ENCODE measurements around the gene DDRGK1.
A peak's percentile ranks its signal among the peaks of the same experiment; 100 is the strongest.

DDRGK1 gene

GRCh38 chr20:3174442-3175261 lies 29.8 kb downstream of the DDRGK1 start:
- ATAC-seq (ENCODE audit: low read depth), result no peak
- Mint-ChIP-seq H3K4me3 (peak overlapping the region; percentile 86), H3K36me3 (no peaks in the 10 kb centered on the region), H3K4me1 (peaks cover 3% of the 10 kb centered on the region), H3K9me3 (no peaks in the 10 kb centered on the region), H3K27ac (peak overlapping the region; percentile 68), H3K27me3 (peaks cover 8% of the 10 kb centered on the region)
- no peak for DNase-seq (ENCODE audit: low spot score in 2 of 2)

- H3K4me1 Mint-ChIP-seq, result peaks cover 3% of the 10 kb centered on the region
- peak overlapping the region; percentile 68 for H3K27ac Mint-ChIP-seq
- no peak for ATAC-seq (ENCODE audit: low read depth)
- H3K27me3 Mint-ChIP-seq, result peaks cover 12% of the 10 kb centered on the region
- DNase-seq (ENCODE audit: low spot score in 2 of 2), result peak in 1 of 2 donors; percentile 89
- H3K4me3 Mint-ChIP-seq, result peak overlapping the region; percentile 86
- no peaks in the 10 kb centered on the region for H3K9me3 Mint-ChIP-seq
- no peaks in the 10 kb centered on the region for H3K36me3 Mint-ChIP-seq
Observed at GRCh38 chr20:3173610-3174441, 30.7 kb downstream of the DDRGK1 start.

- H3K36me3 Mint-ChIP-seq, result no peaks in the 10 kb centered on the region
- peak; percentile 89 for DNase-seq (ENCODE audit: low spot score in 2 of 2)
- peaks cover 17% of the 10 kb centered on the region for H3K27me3 Mint-ChIP-seq
- H3K9me3 Mint-ChIP-seq, result no peaks in the 10 kb centered on the region
- peak; percentile 85 for ATAC-seq (ENCODE audit: low read depth)
- peak within 1 kb of the TSS; percentile 68 for H3K27ac Mint-ChIP-seq
- peaks cover 3% of the 10 kb centered on the region for H3K4me1 Mint-ChIP-seq
- H3K4me3 Mint-ChIP-seq, result peak within 1 kb of the TSS; percentile 86
Observed at GRCh38 chr20:3172933-3173609, 31.4 kb downstream of the DDRGK1 start, which contains the start of gene LZTS3. Gene LZTS3 (minus strand): TSS chr20:3173549. CDS start chr20:3167163, 6,386 bp downstream.

- Mint-ChIP-seq H3K36me3 (no peaks in the 10 kb centered on the region), H3K4me3 (peak overlapping the region; percentile 75), H3K9me3 (no peaks in the 10 kb centered on the region), H3K4me1 (peaks cover 3% of the 10 kb centered on the region), H3K27ac (peak overlapping the region; percentile 68), H3K27me3 (peaks cover 19% of the 10 kb centered on the region)
- DNase-seq (ENCODE audit: low spot score in 2 of 2) (no peak), ATAC-seq (ENCODE audit: low read depth) (no peak)
Observed at GRCh38 chr20:3172126-3172932, 32.2 kb downstream of the DDRGK1 start.

- H3K4me3 Mint-ChIP-seq, result peak overlapping the region; percentile 16
- peaks cover 3% of the 10 kb centered on the region for H3K4me1 Mint-ChIP-seq
- no peak overlapping the region for H3K27ac Mint-ChIP-seq
- no peaks in the 10 kb centered on the region for H3K36me3 Mint-ChIP-seq
- ATAC-seq (ENCODE audit: low read depth) (no peak), DNase-seq (ENCODE audit: low spot score in 2 of 2) (no peak)
- peaks cover 21% of the 10 kb centered on the region for H3K27me3 Mint-ChIP-seq
- H3K9me3 Mint-ChIP-seq, result no peaks in the 10 kb centered on the region
Observed at GRCh38 chr20:3171391-3172125, 32.9 kb downstream of the DDRGK1 start.

GRCh38 chr20:3168829-3169590 lies 35.5 kb downstream of the DDRGK1 start:
- H3K9me3 Mint-ChIP-seq, result no peaks in the 10 kb centered on the region
- H3K36me3 Mint-ChIP-seq, result no peaks in the 10 kb centered on the region
- H3K4me1 Mint-ChIP-seq, result peaks cover 3% of the 10 kb centered on the region
- H3K27me3 Mint-ChIP-seq, result peaks cover 23% of the 10 kb centered on the region
- ATAC-seq (ENCODE audit: low read depth) (no peak), DNase-seq (ENCODE audit: low spot score in 2 of 2) (no peak)
- no peak overlapping the region for H3K27ac Mint-ChIP-seq
- H3K4me3 Mint-ChIP-seq, result no peak overlapping the region

GRCh38 chr20:3168079-3168828 lies 36.2 kb downstream of the DDRGK1 start:
- Mint-ChIP-seq H3K9me3 (no peaks in the 10 kb centered on the region), H3K27ac (no peak overlapping the region), H3K27me3 (peaks cover 23% of the 10 kb centered on the region), H3K4me3 (no peak overlapping the region), H3K36me3 (no peaks in the 10 kb centered on the region), H3K4me1 (peaks cover 3% of the 10 kb centered on the region)
- ATAC-seq (ENCODE audit: low read depth), result no peak
- no peak for DNase-seq (ENCODE audit: low spot score in 2 of 2)

GRCh38 chr20:3167738-3168078 lies 36.8 kb downstream of the DDRGK1 start:
- H3K4me1 Mint-ChIP-seq, result peaks cover 3% of the 10 kb centered on the region
- no peaks in the 10 kb centered on the region for H3K36me3 Mint-ChIP-seq
- no peak overlapping the region for H3K27ac Mint-ChIP-seq
- no peaks in the 10 kb centered on the region for H3K9me3 Mint-ChIP-seq
- no peak overlapping the region for H3K4me3 Mint-ChIP-seq
- DNase-seq (ENCODE audit: low spot score in 2 of 2), result no peak
- ATAC-seq (ENCODE audit: low read depth), result no peak
- H3K27me3 Mint-ChIP-seq, result peaks cover 23% of the 10 kb centered on the region

- Mint-ChIP-seq H3K9me3 (no peaks in the 10 kb centered on the region), H3K27me3 (peaks cover 18% of the 10 kb centered on the region), H3K36me3 (no peaks in the 10 kb centered on the region), H3K27ac (no peak overlapping the region), H3K4me3 (no peak overlapping the region), H3K4me1 (no peaks in the 10 kb centered on the region)
- no peak for ATAC-seq (ENCODE audit: low read depth)
- DNase-seq (ENCODE audit: low spot score in 2 of 2), result no peak
Observed at GRCh38 chr20:3166913-3167342, 37.6 kb downstream of the DDRGK1 start.

GRCh38 chr20:3166338-3166912 lies 38.1 kb downstream of the DDRGK1 start:
- Mint-ChIP-seq H3K27me3 (peaks cover 17% of the 10 kb centered on the region), H3K27ac (no peak overlapping the region)

GRCh38 chr20:3165473-3166337 lies 38.8 kb downstream of the DDRGK1 start:
- Mint-ChIP-seq H3K4me1 (no peaks in the 10 kb centered on the region), H3K4me3 (no peak overlapping the region), H3K27ac (no peak overlapping the region), H3K27me3 (peaks cover 17% of the 10 kb centered on the region), H3K9me3 (no peaks in the 10 kb centered on the region), H3K36me3 (no peaks in the 10 kb centered on the region)
- ATAC-seq (ENCODE audit: low read depth), result no peak
- no peak for DNase-seq (ENCODE audit: low spot score in 2 of 2)

More at GRCh38 chr20:3166338-3166912, 38.1 kb downstream of the DDRGK1 start:
- Mint-ChIP-seq H3K36me3 (no peaks in the 10 kb centered on the region), H3K4me3 (no peak overlapping the region), H3K4me1 (no peaks in the 10 kb centered on the region), H3K9me3 (no peaks in the 10 kb centered on the region)
- DNase-seq (ENCODE audit: low spot score in 2 of 2) (no peak), ATAC-seq (ENCODE audit: low read depth) (no peak)
